Fibroblast of gingiva (primary cell): ENCODE results near the gene OR2AT4.
"Not testable (repeated sequence)": the region's sequence is repeated elsewhere in the genome, so short reads cannot be mapped to it uniquely, and the experiment has no call there.

ENCODE experiments used
- DNase-seq: peaks from one replicate; pipeline ENCODE4 v3.0.0-alpha.2; 2011; ENCODE audit warnings: low read depth

The OR2AT4 gene

GRCh38 chr11:75096456-75097172 lies at the start of gene OR2AT4:
TSS of gene OR2AT4 (minus strand) at chr11:75096876.
- no peak for DNase-seq

GRCh38 chr11:75145972-75146519 lies 49.4 kb upstream of the OR2AT4 start:
- DNase-seq = no peak

- no peak for DNase-seq
Observed at GRCh38 chr11:75145196-75145971, 48.7 kb upstream of the OR2AT4 start.

GRCh38 chr11:75144716-75145014 lies 48.0 kb upstream of the OR2AT4 start:
- no peak for DNase-seq

- no peak for DNase-seq
Observed at GRCh38 chr11:75143420-75143731, 46.7 kb upstream of the OR2AT4 start.

- peak; percentile 78 for DNase-seq
Observed at GRCh38 chr11:75142714-75143419, 46.2 kb upstream of the OR2AT4 start.

GRCh38 chr11:75141166-75141565 lies 44.5 kb upstream of the OR2AT4 start:
- DNase-seq = no peak

GRCh38 chr11:75140269-75141138 lies 43.8 kb upstream of the OR2AT4 start:
- no peak for DNase-seq

- DNase-seq = no peak
Observed at GRCh38 chr11:75135651-75136050, 39.0 kb upstream of the OR2AT4 start.

- DNase-seq = no peak
Observed at GRCh38 chr11:75135021-75135650, 38.5 kb upstream of the OR2AT4 start.

GRCh38 chr11:75133976-75134375 lies 37.3 kb upstream of the OR2AT4 start:
- no peak for DNase-seq

GRCh38 chr11:75132080-75132479 lies 35.4 kb upstream of the OR2AT4 start:
- no peak for DNase-seq

GRCh38 chr11:75126564-75126963 lies 29.9 kb upstream of the OR2AT4 start:
- DNase-seq = no peak

GRCh38 chr11:75118577-75118976 lies 21.9 kb upstream of the OR2AT4 start:
- no peak for DNase-seq

GRCh38 chr11:75114465-75114864 lies 17.8 kb upstream of the OR2AT4 start:
- DNase-seq = no peak

GRCh38 chr11:75113030-75113429 lies 16.4 kb upstream of the OR2AT4 start:
- no peak for DNase-seq

- no peak for DNase-seq
Observed at GRCh38 chr11:75112200-75112599, 15.5 kb upstream of the OR2AT4 start.

GRCh38 chr11:75107187-75107586 lies 10.5 kb upstream of the OR2AT4 start:
- DNase-seq = no peak

- DNase-seq = not testable (repeated sequence)
Observed at GRCh38 chr11:75105967-75106681, 9.4 kb upstream of the OR2AT4 start.

- no peak for DNase-seq
Observed at GRCh38 chr11:75105462-75105925, 8.8 kb upstream of the OR2AT4 start.
